ENCODE measurements around the gene GSTO1.

GSTO1 gene

DNA sequence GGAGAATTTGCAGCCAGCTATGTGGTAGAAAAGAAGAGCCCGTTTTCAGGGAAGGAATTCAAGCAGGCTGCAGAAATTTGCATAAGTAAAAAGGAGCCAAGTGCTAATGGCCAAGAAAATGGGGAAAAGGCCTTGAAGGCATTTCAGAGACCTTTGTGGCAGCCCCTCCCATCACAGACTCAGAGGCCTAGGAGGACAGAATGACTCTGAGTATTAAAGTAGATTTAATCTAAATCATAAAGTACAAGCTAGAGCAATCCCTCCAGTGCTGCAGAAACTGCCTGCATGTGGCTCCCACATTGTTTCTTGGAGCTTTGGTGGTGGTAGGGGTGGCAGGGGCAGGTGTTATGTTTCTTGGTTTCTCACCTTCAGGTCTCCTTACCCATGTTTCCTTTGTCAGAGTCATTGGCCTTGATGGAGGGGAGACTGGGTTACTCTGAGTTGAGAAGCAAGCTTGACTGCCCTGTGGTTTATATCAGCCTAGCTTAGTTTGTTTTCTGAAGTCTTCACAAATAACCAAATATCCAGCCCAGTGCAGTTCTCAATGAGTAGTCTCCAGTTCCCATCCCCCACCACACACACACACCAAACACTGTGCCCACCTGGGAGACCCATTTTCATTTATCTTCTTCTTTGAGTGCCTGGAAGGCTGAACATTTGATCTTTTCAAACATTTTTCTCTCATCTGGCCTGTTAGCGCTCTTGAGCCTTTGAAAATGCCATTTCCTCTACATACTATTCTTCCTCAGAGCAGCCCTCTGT, 49.1 kb downstream of the GSTO1 start:
- no peak for DNase-seq (ENCODE audit: low read depth in 2 of 2, low spot score in 1 of 2)

DNA sequence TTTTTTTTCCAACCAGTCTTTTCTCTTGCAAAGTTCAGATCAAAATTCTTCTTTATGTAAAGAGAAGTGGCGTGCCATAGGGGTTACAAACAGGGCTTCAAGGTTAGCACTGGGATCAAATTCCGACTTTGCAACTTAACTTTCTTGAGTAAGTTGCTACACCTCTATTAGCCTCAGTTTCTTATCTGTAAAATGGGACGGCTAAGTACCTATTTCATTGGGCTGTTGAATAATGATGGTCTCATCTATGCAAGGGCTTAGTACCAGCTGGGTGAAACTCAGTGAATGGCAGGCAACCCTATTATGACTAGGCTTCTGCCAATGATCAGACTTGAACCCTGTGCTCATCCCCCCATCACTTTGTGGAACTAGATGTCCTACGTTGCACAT, 49.7 kb downstream of the GSTO1 start:
- no peak for DNase-seq (ENCODE audit: low read depth in 2 of 2, low spot score in 1 of 2)

DNA sequence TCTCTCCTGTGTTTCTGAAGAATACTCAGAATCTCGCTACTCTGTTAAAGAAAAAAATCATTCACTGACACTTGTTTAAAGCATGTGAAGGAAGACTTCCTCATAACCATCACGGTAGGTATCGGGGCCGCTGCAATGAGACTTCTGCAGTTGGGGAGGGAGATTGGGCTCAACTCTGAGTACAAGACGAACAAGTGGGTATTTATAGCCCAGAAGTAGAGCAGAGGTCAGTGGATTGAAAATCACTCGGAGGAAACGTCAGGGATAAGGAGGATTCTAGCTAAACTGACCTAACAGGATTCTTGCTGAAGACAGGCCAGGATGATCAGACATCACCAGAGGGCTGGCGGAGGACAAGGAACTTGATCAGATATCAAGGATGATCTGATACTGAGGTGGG, 50.2 kb downstream of the GSTO1 start:
- no peak for DNase-seq (ENCODE audit: low read depth in 2 of 2, low spot score in 1 of 2)

DNA sequence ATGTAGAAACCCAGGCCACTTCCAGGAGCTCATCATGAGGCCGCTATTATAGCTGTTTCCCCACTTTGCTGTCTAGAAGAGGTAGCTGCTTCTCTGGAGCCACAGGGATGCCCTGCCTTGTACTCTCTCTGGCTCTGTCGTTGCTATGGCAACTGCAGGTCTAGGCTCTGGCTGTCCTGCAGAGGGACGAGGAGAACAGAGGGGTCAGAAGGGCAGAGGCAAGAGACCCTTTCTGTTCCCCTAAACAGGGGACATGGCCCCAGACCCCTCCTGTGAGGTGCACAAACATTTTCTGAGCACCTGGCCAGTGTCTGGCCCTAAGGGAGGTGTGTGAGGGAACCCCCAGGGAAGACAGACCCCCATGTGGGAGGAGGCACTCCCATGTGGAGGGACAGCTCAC, 52.2 kb downstream of the GSTO1 start:
- DNase-seq (ENCODE audit: low read depth in 2 of 2, low spot score in 1 of 2), result no peak

DNA sequence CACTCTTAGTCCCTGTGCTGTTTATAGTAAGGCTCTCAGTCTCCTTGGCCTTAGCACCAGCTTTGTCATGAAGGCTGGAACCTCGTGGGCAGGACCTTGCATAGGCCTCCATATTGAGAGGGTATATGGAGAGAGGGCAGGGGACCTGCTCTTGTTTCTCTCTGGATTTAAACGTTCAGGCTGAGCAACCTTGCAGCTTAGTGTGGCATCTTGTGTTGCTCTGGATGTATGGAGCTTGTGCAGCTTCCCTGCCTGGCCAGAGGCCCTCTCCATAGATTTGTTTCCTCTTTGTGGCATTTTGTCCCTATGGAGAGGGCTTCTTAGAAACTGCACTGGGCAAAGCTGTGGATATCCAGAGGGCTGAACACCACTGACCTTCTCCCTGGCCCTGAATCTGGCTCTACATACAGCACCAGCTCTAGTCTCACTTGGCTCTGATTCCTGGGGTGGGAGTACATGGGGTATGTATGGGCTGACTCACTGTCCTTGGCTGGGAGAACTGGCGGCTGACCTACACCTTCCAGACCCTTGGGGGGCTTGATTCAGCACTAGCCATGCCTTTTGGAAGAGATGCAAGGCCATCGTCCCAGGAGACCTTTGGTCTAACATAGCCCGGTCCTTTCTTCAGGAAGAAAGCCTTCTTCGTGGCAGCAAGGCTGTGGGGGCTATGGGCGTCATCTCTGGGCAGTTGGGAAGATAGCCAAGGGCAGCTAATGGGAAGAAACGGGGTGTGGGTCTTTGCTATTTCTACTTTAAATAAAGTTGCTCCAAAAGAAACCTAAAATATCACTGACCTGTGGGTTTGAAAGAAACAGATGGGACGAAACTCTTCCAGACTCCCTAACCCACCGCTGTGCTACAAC, 53.1 kb downstream of the GSTO1 start:
- DNase-seq (ENCODE audit: low read depth in 2 of 2, low spot score in 1 of 2), result no peak

DNA sequence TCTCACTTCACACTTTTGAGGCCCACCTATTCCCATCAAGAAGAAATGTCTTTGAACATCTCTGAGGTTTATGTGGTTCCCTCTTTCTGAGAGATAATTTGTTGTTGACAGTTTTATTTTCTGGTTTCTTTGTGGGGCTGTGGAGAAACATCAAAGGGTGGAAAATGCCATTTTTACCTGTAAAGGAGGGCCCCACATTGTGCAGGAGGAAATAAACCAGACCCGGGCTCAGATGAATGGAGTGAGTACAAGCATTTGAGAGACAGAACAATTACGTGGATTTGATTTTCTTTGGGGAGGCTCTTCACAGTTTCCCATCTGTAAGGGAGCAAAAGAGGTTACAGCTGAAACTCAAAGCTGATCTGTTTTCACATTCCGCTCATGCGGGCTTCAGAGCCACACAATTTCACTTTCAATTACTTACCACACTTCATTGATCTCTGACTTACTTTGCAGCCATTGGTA, 53.8 kb downstream of the GSTO1 start:
- no peak for DNase-seq (ENCODE audit: low read depth in 2 of 2, low spot score in 1 of 2)

DNA sequence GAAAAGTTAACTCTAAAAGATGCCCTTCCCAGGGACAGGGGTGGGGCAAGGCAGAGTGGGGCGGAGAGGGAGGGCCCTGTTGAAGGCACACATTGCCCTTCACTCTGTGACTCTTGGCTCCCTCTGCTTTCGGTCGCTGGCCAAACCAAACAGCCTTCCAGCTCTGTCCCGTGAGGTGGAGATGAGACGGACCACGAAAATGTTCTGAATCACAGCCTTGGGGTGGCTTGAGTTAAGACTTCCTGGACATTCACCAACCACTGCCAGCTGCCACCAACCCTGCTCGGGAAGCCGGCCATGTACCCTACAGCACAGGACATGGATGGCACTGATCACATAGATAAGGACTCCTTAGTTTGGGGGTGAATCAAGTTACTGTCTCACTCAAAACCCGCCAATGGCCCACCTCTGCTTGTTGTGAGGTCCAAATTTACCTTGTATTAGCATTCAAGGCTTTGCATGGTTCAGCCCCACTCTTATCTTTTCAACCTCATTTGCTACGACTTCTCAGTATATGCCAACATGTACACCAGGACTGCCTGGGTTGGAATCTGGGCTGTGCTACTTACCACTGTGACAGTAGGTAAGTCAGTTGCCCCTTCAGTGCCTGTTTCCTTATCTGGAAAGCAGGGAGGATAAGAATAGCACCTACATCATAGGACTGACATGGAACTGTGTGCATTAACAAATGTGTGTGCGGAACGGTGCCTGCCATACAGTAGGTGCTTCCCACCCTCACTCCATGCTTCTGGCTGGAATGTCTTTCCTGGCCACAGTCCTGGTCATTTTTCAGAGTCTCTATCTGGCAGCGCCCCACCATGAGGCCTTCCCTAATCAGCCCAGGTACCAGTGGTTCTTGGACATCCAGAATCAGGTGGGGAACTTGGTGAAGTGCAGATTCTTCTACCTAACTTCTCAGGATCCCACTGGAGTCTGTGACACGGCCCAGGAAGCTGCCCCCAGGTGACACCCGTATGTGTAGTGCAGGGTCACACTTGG, 55.6 kb downstream of the GSTO1 start:
- DNase-seq (ENCODE audit: low read depth in 2 of 2, low spot score in 1 of 2), result no peak

DNA sequence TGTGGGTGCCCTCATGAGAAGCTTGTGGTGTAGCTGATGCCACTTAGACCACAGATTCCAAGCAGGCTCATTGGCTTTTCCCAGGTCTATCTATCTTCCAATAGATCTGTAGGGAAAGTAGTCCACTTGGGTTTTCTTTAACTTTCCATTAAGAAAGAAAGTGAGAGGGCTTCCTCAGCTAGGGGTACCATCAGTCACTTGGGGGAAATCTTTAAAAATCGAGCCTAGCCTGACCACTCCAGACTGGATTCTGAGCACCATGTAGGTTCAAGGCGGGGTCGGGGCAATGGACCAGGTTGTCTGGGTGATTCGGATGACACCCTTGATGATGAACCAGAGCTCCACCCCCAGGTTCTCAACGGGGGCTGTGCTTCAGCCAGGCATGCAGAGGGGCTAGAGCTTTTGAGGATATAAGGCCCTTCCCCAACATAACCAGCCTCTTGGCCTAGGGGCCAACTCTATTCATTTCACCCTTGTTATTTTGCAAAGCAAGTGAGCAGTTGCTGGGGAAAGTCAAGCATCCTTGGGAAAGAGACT, 56.6 kb downstream of the GSTO1 start:
- DNase-seq (ENCODE audit: low read depth in 2 of 2, low spot score in 1 of 2), result no peak

DNA sequence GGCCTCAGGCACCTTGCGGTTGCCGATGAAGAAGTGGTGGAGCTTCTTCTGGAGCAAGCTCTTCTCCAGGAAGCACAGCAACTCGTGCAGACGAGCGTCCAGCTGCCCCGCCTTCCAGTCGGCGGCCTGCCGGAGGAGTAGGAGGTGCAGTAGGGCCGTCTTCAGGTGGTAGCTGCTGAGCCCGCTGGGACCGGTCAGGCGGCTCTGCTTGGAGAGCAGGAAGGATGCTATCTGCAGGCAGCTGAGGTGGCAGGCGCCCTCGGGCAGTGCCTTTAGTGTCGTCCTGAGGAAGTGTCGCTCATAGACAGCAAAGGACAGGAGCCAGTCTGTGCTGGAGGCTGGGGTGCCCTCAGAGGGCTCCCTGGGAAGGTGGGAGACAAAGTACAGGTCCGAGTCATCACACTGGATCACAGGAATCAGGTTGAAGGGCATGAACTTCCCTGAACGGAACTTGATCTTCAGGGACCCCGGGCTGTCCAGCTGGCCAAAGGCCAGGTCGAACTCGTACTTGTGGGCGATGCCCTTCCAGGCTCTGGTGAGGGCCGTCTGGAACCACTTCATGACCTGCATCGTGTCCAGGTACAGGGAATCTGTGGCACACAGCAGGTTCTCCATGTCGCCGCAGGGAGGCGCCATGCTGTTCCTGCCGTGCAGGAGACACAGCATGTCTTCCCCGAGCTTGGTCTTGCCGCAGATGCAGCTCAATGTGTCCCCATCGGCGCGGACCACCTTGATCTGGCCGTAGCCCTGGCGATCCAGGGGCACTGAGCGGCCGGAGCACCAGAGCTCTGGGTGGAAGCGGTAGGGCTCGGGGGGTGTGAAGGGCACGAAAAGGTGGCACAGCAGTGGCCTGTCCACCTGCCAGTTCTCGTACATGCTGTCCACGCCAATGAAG, 60.1 kb downstream of the GSTO1 start:
- no peak for DNase-seq (ENCODE audit: low read depth in 2 of 2, low spot score in 1 of 2)

DNA sequence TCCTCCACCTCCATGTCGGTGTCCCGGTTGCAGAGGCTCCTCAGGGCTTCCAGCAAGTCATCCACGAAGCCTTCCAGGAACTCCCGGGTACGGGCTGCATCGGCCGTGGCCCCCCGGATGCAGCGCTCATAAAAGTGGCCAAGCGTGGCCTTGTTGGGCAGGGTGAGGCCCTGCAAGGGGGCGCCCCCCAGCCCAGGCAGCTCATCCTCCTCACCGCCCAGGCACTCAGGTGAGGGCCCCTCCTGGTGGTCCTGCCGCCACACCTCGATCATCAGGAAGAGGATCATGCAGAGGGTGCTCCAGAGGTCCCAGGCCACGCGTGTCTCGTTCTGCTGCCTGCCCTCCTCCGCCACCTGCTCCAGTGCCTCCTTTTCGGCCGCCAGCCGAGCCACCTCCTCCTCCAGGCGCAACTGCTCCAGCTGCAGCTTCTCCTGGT, 60.8 kb downstream of the GSTO1 start:
- DNase-seq (ENCODE audit: low read depth in 2 of 2, low spot score in 1 of 2), result no peak

DNA sequence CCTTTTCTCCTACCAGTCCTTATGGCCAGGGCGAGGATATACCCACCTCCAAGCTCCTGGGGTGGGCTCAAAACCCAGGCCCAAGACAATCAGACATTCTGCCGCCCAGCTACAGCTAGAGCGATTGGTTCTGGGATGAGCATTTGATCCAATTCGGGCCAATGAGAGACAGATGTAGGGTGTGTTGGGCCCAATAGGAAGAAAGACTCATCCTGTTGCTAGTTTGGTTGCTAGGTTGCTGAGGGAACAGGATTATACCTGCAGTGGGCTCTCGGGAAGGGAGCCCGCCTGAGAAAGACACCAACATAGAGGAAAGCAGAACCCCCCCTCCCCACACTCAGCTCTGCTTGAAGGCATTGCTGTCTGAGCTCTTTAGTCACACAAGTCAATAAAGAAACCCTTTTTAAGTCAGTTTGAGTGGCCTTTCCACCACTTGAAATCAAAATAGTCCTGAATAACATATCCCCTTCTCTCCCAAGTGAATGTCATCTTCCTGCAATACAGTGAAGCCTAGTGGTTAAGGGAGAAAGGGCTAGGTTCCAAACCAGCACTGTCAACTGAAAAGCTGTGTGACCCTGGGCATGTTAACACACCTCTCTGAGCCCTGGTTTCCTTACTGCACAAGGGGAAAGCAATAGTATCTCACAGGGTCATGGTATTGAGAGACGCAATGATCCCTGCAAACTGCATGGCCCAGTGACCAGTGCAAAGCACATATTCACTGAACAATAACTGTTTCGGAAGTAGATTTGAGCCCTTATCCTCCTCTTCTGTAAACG, 61.8 kb downstream of the GSTO1 start:
- DNase-seq (ENCODE audit: low read depth in 2 of 2, low spot score in 1 of 2), result no peak

Measured in stimulated activated CD8-positive, alpha-beta memory T cell treated with anti-CD3 and anti-CD28 coated beads, Interleukin-4, amount 100 ng/mL, for 1 hour (primary cell).